Peyer's patch (tissue), 4 donors: Measurements from ENCODE around the gene CTDSPL.

Experiments
- CTCF ChIP-seq, 6 experiments: fragments of 450-650 bp in 4 of 6; fragments of 200-600 bp in 2 of 6; sonication (generic) in 1 of 6; IDR thresholded peaks; one replicate each; pipeline ENCODE4 v1.5.1; 2017 to 2019; ENCODE audit warnings: antibody characterized with exemption in 6 of 6, mild to moderate bottlenecking in 3 of 6, moderate library complexity in 1 of 6
- POLR2A ChIP-seq, 2 donors: fragments of 450-650 bp; IDR thresholded peaks; one replicate each; pipeline ENCODE4 v1.5.1; 2017; ENCODE audit warnings: antibody characterized with exemption in 2 of 2, mild to moderate bottlenecking in 2 of 2, moderate library complexity in 2 of 2

- TF ChIP-seq CTCF (IDR thresholded peaks at IDR 0.05) (no peak), POLR2A (IDR thresholded peaks at IDR 0.05) (peak in 1 of 2 donors; percentile 33)
Measured at GRCh38 chr3:37985637-37986320, 124.1 kb downstream of the CTDSPL start.
